Ramos (cell line): Measurements from ENCODE around the gene LRRC26.

Source experiments
- in situ Hi-C: fragments of 300-500 bp; cut with MboI; formaldehyde crosslinking; loops from one replicate; pipeline ENCODE4 v1.14.3; 2022; ENCODE audit warnings: low sequenced_read_pairs; ENCODE audit not compliant: unreplicated experiment

The LRRC26 gene

GRCh38 chr9:137184881-137185660 is 15.2 kb upstream of the LRRC26 start:
- in situ Hi-C loops = no loop called here

- in situ Hi-C loops = no loop called here
Observed at GRCh38 chr9:137183980-137184595, 14.2 kb upstream of the LRRC26 start.

GRCh38 chr9:137182836-137183235 is 13.0 kb upstream of the LRRC26 start:
- in situ Hi-C loops = no loop called here

- in situ Hi-C loops = no loop called here
Observed at GRCh38 chr9:137181680-137182079, 11.8 kb upstream of the LRRC26 start.

- in situ Hi-C loops = no loop called here
Observed at GRCh38 chr9:137180491-137180890, 10.6 kb upstream of the LRRC26 start.

- in situ Hi-C loops = no loop called here
Observed at GRCh38 chr9:137179761-137180160, 9.9 kb upstream of the LRRC26 start.

GRCh38 chr9:137178939-137179630 is 9.2 kb upstream of the LRRC26 start:
- in situ Hi-C loops = no loop called here

- in situ Hi-C loops = no loop called here
Observed at GRCh38 chr9:137178201-137178938, 8.5 kb upstream of the LRRC26 start.

GRCh38 chr9:137176302-137177182 is 6.7 kb upstream of the LRRC26 start:
- in situ Hi-C loops = no loop called here

GRCh38 chr9:137175345-137175961 is 5.6 kb upstream of the LRRC26 start:
- in situ Hi-C loops = no loop called here

- in situ Hi-C loops = no loop called here
Observed at GRCh38 chr9:137174722-137175293, 5.0 kb upstream of the LRRC26 start.

- in situ Hi-C loops = no loop called here
Observed at GRCh38 chr9:137173796-137174664, 4.2 kb upstream of the LRRC26 start.

GRCh38 chr9:137172901-137173795 is 3.3 kb upstream of the LRRC26 start:
- in situ Hi-C loops = no loop called here

- in situ Hi-C loops = no loop called here
Observed at GRCh38 chr9:137171149-137171900, 1.5 kb upstream of the LRRC26 start.

GRCh38 chr9:137170486-137171148 is 766 bp upstream of the LRRC26 start:
- in situ Hi-C loops = no loop called here
